Brain microvascular endothelial cell (primary cell): ENCODE data around the gene CENPP.
A peak's percentile ranks its signal among the peaks of the same experiment; 100 is the strongest.

Source experiments
- DNase-seq: peaks from one replicate; pipeline ENCODE4 v3.0.0-alpha.2; 2020
- H3K27ac ChIP-seq: fragments of 250-450 bp; sonication (Bioruptor Pico); 2 replicates; pipeline ENCODE4 v1.5.1; 2020; ENCODE audit warnings: mild to moderate bottlenecking, moderate library complexity
- H3K27me3 ChIP-seq: fragments of 250-450 bp; sonication (Bioruptor Pico); replicated peaks from 2 replicates; pipeline ENCODE4 v1.5.1; 2020; ENCODE audit warnings: mild to moderate bottlenecking
- H3K36me3 ChIP-seq: fragments of 250-450 bp; sonication (Bioruptor Pico); replicated peaks from 2 replicates; pipeline ENCODE4 v1.5.1; 2020; ENCODE audit warnings: mild to moderate bottlenecking
- H3K4me3 ChIP-seq: 2 replicates; pipeline ENCODE4 v1.5.1; 2011; ENCODE audit warnings: low read depth, mild to moderate bottlenecking, control low read depth, low read length, moderate library complexity
- in situ Hi-C: cut with HindIII; loops from 2 replicates; pipeline ENCODE4 v1.10.0; 2017; ENCODE audit warnings: low sequenced_read_pairs, low pct_ligation_motif_present
- TF ChIP-seq, protein P1 (sequence below): IDR thresholded peaks from 2 replicates; pipeline ENCODE4 v1.5.1; 2011; ENCODE audit warnings: low read depth, mild to moderate bottlenecking, moderate library complexity, low read length, control low read depth, inconsistent platforms; ENCODE audit errors: missing control alignments

CENPP gene

DNA sequence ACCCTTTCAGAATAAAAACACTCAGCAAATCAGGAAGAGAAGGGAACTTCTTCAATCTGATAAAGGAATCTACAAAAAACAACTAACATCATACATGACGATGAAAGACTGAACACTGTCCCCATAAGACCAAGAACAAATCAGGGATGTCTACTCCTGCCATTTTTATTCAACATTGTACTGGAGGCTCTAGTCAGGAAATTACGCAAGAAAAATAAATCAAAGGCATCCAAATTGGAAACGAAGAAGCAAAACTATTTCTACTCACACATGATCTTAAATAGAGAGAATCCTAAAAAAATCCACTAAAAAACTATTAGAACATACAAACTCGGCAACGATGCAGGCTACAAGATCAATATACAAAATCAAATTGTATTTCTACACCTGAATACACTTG is 301.9 kb downstream of the CENPP start:
- H3K27ac ChIP-seq: no peak overlapping the region
- in situ Hi-C loops: no loop called here
- H3K4me3 ChIP-seq: no peak overlapping the region
- TF ChIP-seq, protein P1, sequence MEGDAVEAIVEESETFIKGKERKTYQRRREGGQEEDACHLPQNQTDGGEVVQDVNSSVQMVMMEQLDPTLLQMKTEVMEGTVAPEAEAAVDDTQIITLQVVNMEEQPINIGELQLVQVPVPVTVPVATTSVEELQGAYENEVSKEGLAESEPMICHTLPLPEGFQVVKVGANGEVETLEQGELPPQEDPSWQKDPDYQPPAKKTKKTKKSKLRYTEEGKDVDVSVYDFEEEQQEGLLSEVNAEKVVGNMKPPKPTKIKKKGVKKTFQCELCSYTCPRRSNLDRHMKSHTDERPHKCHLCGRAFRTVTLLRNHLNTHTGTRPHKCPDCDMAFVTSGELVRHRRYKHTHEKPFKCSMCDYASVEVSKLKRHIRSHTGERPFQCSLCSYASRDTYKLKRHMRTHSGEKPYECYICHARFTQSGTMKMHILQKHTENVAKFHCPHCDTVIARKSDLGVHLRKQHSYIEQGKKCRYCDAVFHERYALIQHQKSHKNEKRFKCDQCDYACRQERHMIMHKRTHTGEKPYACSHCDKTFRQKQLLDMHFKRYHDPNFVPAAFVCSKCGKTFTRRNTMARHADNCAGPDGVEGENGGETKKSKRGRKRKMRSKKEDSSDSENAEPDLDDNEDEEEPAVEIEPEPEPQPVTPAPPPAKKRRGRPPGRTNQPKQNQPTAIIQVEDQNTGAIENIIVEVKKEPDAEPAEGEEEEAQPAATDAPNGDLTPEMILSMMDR: no peak
- no peak for DNase-seq
- peaks cover 33% of the 10 kb centered on the region for H3K36me3 ChIP-seq
- H3K27me3 ChIP-seq: no peaks in the 10 kb centered on the region

DNA sequence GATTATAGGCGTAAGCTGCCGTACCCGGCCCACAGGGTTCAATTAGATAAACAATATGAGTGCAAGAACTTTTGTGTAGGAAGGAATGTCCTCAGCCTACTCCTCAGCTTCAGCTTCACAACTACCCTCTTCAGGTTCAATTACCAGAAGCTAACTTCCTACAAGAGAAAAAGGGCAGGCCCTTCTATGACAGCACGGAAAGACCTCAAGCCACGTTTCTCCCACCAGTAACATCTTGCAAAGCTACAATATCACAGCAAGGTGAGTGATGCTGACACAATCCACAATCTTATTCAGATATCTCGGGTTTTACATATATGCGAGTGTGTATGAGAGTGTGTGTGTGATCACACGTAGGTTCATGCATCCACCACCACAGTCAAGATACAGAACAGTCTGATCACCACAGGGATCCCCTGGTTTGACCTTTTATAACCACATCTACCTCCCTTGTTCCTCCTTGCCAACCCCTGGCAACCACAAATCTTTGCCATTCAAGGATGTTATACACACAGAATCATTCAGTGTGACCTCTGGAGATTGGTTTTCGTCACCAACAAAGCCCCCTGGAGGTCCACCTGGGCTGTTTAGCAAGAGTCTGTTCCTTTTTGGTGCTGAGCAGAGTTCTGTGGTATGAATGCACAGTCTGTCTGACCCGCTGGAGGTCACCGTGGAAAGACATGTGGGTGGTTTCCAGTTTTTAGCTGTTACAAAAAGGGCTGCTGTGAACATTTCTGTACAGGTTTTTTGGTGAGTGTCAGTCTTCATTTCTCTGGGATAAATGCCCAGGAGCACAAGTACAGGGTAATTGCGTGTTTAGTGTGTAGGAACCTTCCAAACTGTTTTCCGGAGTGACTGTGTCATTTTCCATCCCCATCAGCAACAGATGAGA is 305.9 kb downstream of the CENPP start:
- in situ Hi-C loops: no loop called here
- DNase-seq: no peak
- Histone ChIP-seq H3K27ac (no peak overlapping the region), H3K36me3 (peaks cover 53% of the 10 kb centered on the region), H3K27me3 (no peaks in the 10 kb centered on the region), H3K4me3 (no peak overlapping the region)
- TF ChIP-seq, protein P1: no peak

DNA sequence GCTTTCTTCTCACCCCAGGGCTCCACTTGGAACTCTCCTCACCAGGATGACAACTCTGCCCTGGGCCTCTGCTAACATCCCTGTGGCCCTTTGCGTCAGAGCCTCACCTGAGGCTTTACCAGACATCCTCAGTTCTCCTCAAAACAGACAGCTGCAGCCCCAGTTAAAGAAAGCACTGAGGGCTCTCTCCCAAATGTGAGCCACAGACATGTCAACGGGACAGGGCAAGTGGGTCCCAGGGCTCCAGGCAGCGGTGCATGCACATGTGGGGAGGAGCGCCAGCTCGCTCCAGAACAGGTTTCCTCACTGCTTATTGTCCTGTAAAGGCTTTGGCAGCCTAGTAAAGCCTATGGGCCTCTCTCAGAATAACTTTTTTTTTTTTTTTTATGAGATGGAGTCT is 306.9 kb downstream of the CENPP start:
- no peaks in the 10 kb centered on the region for H3K27me3 ChIP-seq
- H3K27ac ChIP-seq: no peak overlapping the region
- DNase-seq: no peak
- TF ChIP-seq, protein P1: no peak
- no peak overlapping the region for H3K4me3 ChIP-seq
- H3K36me3 ChIP-seq: peaks cover 60% of the 10 kb centered on the region
- in situ Hi-C loops: no loop called here

DNA sequence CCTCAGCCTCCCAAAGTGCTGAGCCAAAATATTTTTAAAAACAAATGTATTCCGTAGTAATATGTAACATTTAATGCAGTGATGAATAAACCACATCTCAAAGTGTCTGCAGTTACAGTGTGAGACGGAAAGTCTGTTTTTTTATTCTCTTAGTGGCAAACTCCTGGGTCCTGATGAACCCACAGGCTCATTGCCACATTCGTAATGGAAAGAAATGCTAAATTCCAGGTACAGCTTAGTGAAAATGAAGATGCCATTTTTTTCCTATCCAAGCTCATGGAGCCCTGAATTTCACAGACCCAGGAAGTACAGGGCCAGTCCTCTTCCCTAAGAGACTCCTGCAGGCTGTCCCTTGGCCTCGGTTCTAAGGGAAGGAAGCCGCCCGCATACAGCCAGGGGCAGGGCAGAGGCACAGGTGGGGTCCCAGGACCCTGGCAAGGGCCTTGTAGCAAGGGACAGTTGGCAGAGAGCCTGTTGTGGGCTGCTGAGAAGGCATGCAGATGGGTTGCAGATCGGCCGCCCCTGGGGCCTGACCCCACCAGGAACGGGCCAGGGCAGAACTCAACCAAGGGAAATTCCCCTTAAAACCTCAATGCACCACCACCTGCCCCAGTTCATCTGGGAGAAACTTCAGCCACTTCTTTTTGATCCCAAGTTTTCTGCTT is 308.0 kb downstream of the CENPP start:
- in situ Hi-C loops: no loop called here

DNA sequence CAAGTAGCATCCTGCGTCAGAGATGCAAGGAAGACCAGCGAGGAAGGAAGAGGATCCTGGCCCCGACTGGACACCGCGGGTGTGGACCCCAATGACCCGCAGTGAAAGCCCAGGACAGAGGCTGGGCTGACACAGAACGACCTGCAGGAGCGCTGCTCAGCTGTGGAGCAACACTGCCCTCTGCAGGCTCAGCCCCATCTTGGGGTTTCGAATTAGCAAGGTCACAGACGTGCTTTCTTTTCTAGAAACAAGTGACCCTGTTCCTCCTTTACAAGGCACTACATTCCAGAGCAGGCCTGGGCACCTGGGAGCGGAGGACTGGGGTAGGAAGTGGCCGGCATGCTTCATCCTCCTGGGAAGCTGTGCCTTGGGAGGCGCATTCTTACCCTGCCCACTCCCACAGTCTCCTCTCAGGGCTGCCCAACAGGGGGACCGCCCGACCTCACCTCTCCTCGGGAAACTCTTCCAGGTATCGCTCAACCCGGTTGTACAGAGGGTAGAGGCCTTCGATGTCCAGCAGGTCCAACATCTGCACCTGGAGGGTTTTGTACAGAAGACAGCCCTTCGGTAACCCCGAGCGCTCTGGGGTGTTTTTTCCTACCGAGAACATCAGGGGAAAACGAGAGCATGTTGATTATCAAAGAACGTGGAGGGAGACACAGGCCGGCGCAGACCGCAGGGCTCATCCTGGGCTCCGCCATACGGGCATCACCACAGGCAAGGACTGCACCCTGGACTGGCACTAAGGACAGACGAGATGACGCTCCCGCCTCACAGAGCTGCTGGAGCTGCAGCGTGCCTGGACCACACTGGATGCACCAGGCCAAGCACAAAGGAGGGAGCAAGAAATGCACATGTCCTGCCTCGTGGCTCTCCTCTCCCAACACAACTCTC is 309.2 kb downstream of the CENPP start:
- Histone ChIP-seq H3K27ac (no peak overlapping the region), H3K36me3 (peaks cover 71% of the 10 kb centered on the region), H3K4me3 (no peak overlapping the region), H3K27me3 (no peaks in the 10 kb centered on the region)
- TF ChIP-seq, protein P1: peak; percentile 99
- in situ Hi-C loops: no loop called here
- DNase-seq: peak; percentile 64

More for the DNA sequence above, 308.0 kb downstream of the CENPP start:
- Histone ChIP-seq H3K27me3 (no peaks in the 10 kb centered on the region), H3K27ac (no peak overlapping the region), H3K36me3 (peaks cover 70% of the 10 kb centered on the region), H3K4me3 (no peak overlapping the region)
- no peak for DNase-seq
- TF ChIP-seq, protein P1: no peak
